Measurements from ENCODE around the gene ZCCHC8. TPM values are rescaled to one million over a fixed set of nuclear protein-coding genes. Genes with fewer than 3 reads are reported as not detected.

ZCCHC8 gene
- total and polyA plus RNA-seq, 2 of the 8 experiments (the other 6 are each of a cell fraction or from before 2014, with no cell fraction given): 13.8 to 28.9 TPM

DNA sequence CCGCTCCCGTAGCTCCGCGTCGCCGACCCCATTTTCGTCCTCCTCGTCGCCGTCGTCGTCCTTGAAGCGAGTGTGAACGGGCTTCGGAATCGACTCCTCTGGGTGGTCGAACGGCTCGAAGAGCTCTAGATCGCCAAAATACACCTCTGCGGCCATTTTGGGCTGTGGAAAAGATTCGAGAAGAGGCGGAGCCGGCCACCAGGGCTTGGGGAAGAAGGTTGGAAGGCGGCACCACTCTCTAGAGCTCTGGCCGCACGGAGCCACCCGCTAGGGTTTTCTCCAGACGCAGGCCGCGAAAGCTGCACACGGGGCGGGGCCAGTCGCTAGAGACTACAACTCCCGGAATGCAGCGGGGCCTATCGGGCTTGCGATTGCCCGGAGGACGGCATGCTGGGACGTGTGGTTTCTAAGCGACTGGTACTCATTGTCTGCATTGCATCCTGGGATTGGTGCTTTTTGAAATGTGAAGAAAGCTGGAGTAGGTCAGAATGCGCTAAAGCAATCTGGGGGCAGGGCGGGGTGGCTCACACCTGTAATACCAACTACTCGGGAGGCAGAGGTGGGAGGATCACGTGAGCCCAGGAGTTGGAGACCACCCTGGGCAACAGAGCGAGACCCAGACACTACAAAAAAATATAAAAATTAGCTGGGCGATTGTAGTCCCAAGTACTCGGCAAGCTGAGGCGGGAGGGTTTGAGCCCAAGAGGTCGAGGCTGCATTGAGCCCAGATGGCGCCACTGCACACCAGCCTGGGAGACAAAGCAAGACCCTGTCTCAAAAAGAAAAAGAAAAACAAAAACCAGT, at the start of gene ZCCHC8 (continued):
- TF ChIP-seq CTBP2 (IDR thresholded peaks at IDR 0.05; ENCODE audit: borderline replicate concordance, insufficient read depth, insufficient read length, low read length) (no peak), RXRA (IDR thresholded peaks at IDR 0.05; ENCODE audit: insufficient read depth, low read depth, low read length) (no peak), PHF8 (conservative IDR thresholded peaks at IDR 0.05; ENCODE audit: low read depth, low read length) (peak; percentile 76), SP1 (IDR thresholded peaks at IDR 0.05; ENCODE audit: low read depth, low read length) (peak; percentile 69), SIX5 (IDR thresholded peaks at IDR 0.05; ENCODE audit: low read depth, low read length) (peak; percentile 94), SIN3A (conservative IDR thresholded peaks at IDR 0.05 in 1 of 2, IDR thresholded peaks at IDR 0.05 in 1 of 2; ENCODE audit: low read depth in 1 of 2, low read length in 2 of 2) (peak in 1 of 2 experiments; percentile 76; a peak in 2 of 4 replicates), EP300 (IDR thresholded peaks at IDR 0.05; ENCODE audit: borderline replicate concordance in 1 of 2, low read depth in 2 of 2, low read length in 2 of 2) (peak in 1 of 2 experiments; percentile 4; a peak in 1 of 3 replicates), CEBPB (IDR thresholded peaks at IDR 0.05; ENCODE audit: low read depth, low read length) (0 out of 2 replicates have a peak, but pooled peaks have one; percentile 15), GABPA (IDR thresholded peaks at IDR 0.05; ENCODE audit: borderline replicate concordance, insufficient read depth, low read length) (no peak), RAD21 (IDR thresholded peaks at IDR 0.05 in 1 of 2, conservative IDR thresholded peaks at IDR 0.05 in 1 of 2; ENCODE audit: low read depth in 2 of 2, low read length in 2 of 2) (no peak), SIRT6 (IDR thresholded peaks at IDR 0.05; ENCODE audit: low read length) (no peak), EGR1 (IDR thresholded peaks at IDR 0.05; ENCODE audit: borderline replicate concordance, low read depth, low read length) (peak; percentile 43; the same call in 1 of the 2 replicates), HDAC2 (IDR thresholded peaks at IDR 0.05; ENCODE audit: borderline replicate concordance in 1 of 2, low read depth in 2 of 2, low read length in 2 of 2) (no peak)
- TF ChIP-seq, protein P1, sequence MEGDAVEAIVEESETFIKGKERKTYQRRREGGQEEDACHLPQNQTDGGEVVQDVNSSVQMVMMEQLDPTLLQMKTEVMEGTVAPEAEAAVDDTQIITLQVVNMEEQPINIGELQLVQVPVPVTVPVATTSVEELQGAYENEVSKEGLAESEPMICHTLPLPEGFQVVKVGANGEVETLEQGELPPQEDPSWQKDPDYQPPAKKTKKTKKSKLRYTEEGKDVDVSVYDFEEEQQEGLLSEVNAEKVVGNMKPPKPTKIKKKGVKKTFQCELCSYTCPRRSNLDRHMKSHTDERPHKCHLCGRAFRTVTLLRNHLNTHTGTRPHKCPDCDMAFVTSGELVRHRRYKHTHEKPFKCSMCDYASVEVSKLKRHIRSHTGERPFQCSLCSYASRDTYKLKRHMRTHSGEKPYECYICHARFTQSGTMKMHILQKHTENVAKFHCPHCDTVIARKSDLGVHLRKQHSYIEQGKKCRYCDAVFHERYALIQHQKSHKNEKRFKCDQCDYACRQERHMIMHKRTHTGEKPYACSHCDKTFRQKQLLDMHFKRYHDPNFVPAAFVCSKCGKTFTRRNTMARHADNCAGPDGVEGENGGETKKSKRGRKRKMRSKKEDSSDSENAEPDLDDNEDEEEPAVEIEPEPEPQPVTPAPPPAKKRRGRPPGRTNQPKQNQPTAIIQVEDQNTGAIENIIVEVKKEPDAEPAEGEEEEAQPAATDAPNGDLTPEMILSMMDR (IDR thresholded peaks at IDR 0.05; ENCODE audit: control extremely low read depth in 1 of 3, insufficient read depth in 1 of 3, low read depth in 1 of 3, low read length in 3 of 3): peak; percentile 5 to 24 (median 19); a peak in 2 of 4 replicates
- TF ChIP-seq, protein P2, sequence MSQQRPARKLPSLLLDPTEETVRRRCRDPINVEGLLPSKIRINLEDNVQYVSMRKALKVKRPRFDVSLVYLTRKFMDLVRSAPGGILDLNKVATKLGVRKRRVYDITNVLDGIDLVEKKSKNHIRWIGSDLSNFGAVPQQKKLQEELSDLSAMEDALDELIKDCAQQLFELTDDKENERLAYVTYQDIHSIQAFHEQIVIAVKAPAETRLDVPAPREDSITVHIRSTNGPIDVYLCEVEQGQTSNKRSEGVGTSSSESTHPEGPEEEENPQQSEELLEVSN (IDR thresholded peaks at IDR 0.05): 0 out of 2 replicates have a peak, but pooled peaks have one; percentile 6

All from H1 (cell line).